Parathyroid adenoma (tissue), 2 donors: ENCODE results near the gene SPATA33.
A peak's percentile ranks its signal among the peaks of the same experiment; 100 is the strongest.

Experiments
- H2AFZ ChIP-seq: fragments of 300-600 bp; sonication (generic); one replicate; pipeline ENCODE4 v1.7.0; 2017; ENCODE audit warnings: antibody characterized with exemption, mild to moderate bottlenecking
- H3K27ac ChIP-seq: fragments of 300-600 bp; sonication (generic); one replicate; pipeline ENCODE4 v1.7.0; 2017
- H3K27me3 ChIP-seq: fragments of 300-600 bp; sonication (generic); one replicate; pipeline ENCODE4 v1.7.0; 2017; ENCODE audit warnings: low read length; ENCODE audit not compliant: control insufficient read depth, insufficient read depth
- H3K36me3 ChIP-seq: fragments of 300-600 bp; sonication (generic); one replicate; pipeline ENCODE4 v1.7.0; 2017; ENCODE audit warnings: low read length; ENCODE audit not compliant: control insufficient read depth, insufficient read depth
- H3K4me1 ChIP-seq: fragments of 300-600 bp; sonication (generic); one replicate; pipeline ENCODE4 v1.7.0; 2017; ENCODE audit warnings: control low read depth
- H3K4me2 ChIP-seq: fragments of 300-600 bp; sonication (generic); one replicate; pipeline ENCODE4 v1.7.0; 2017; ENCODE audit warnings: low read length
- H3K4me3 ChIP-seq: fragments of 300-600 bp; sonication (generic); one replicate; pipeline ENCODE4 v1.7.0; 2017; ENCODE audit warnings: low read depth, low read length
- H3K79me2 ChIP-seq: fragments of 300-600 bp; sonication (generic); one replicate; pipeline ENCODE4 v1.7.0; 2017; ENCODE audit warnings: control low read depth
- H3K9ac ChIP-seq: fragments of 300-600 bp; sonication (generic); one replicate; pipeline ENCODE4 v1.7.0; 2017; ENCODE audit warnings: mild to moderate bottlenecking
- H3K9me3 ChIP-seq: fragments of 300-600 bp; sonication (generic); one replicate; pipeline ENCODE4 v1.7.0; 2017; ENCODE audit warnings: low read length; ENCODE audit not compliant: control insufficient read depth
- TF ChIP-seq, protein P1 (sequence below): fragments of 300-600 bp; sonication (generic); IDR thresholded peaks from one replicate; pipeline ENCODE4 v1.7.0; 2017; ENCODE audit warnings: antibody characterized with exemption, mild to moderate bottlenecking
- donor health status: primary hyperparathyroidism.

Gene SPATA33

GRCh38 chr16:89638455-89638854 lies 19.2 kb upstream of the SPATA33 start:
- Histone ChIP-seq H3K4me1 (peaks cover 5% of the 10 kb centered on the region), H3K79me2 (peaks cover 3% of the 10 kb centered on the region), H3K27ac (no peak overlapping the region), H3K9ac (no peak overlapping the region), H2AFZ (no peak overlapping the region), H3K4me3 (no peak overlapping the region), H3K27me3 (no peaks in the 10 kb centered on the region), H3K4me2 (no peak overlapping the region), H3K36me3 (no peaks in the 10 kb centered on the region), H3K9me3 (no peaks in the 10 kb centered on the region)
- TF ChIP-seq, protein P1, sequence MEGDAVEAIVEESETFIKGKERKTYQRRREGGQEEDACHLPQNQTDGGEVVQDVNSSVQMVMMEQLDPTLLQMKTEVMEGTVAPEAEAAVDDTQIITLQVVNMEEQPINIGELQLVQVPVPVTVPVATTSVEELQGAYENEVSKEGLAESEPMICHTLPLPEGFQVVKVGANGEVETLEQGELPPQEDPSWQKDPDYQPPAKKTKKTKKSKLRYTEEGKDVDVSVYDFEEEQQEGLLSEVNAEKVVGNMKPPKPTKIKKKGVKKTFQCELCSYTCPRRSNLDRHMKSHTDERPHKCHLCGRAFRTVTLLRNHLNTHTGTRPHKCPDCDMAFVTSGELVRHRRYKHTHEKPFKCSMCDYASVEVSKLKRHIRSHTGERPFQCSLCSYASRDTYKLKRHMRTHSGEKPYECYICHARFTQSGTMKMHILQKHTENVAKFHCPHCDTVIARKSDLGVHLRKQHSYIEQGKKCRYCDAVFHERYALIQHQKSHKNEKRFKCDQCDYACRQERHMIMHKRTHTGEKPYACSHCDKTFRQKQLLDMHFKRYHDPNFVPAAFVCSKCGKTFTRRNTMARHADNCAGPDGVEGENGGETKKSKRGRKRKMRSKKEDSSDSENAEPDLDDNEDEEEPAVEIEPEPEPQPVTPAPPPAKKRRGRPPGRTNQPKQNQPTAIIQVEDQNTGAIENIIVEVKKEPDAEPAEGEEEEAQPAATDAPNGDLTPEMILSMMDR = no peak

GRCh38 chr16:89639385-89639784 lies 18.3 kb upstream of the SPATA33 start:
- Histone ChIP-seq H3K4me3 (no peak overlapping the region), H3K79me2 (peaks cover 3% of the 10 kb centered on the region), H3K36me3 (no peaks in the 10 kb centered on the region), H3K9ac (no peak overlapping the region), H3K27me3 (no peaks in the 10 kb centered on the region), H2AFZ (no peak overlapping the region), H3K4me1 (peaks cover 5% of the 10 kb centered on the region), H3K9me3 (no peaks in the 10 kb centered on the region), H3K4me2 (no peak overlapping the region), H3K27ac (no peak overlapping the region)
- TF ChIP-seq, protein P1 = no peak

DNA sequence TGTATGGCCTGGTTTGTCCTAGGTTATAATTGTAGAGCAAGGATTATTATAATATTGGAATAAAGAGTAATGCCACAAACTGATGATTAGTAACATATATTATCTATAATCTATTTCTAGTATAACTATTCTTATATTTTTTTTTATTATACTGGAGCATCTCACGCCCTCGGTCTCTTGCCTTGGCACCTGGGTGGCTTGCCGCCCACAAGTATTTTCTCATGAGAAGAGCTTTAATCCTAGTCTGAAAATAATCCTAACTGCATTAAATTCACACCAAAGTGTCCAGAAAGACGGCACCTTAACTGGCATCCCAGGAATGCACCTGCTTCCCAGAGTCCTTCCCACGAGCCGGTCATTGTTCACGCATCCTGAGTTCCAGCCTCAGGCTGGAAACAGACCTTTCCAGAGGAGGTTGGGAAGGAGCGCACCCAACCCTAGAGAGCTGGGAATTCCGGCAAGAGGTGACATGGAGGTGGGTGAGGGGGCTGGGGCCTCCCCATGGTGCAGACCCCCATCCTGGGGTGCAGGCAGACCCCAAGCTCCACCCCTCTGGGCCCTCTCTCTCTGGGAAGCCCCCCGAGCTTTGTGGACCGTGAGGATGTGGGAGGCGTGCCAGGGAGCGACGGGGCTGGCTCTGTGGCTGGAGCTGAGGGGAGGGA lies 16.0 kb upstream of the SPATA33 start:
- H3K79me2 ChIP-seq = peaks cover 3% of the 10 kb centered on the region
- no peaks in the 10 kb centered on the region for H3K27me3 ChIP-seq
- H3K9me3 ChIP-seq = no peaks in the 10 kb centered on the region
- no peak overlapping the region for H3K27ac ChIP-seq
- no peak overlapping the region for H3K9ac ChIP-seq
- no peak overlapping the region for H3K4me3 ChIP-seq
- no peaks in the 10 kb centered on the region for H3K36me3 ChIP-seq
- H3K4me1 ChIP-seq = peaks cover 5% of the 10 kb centered on the region
- TF ChIP-seq, protein P1 = no peak
- no peak overlapping the region for H3K4me2 ChIP-seq
- peak overlapping the region; percentile 47 for H2AFZ ChIP-seq

DNA sequence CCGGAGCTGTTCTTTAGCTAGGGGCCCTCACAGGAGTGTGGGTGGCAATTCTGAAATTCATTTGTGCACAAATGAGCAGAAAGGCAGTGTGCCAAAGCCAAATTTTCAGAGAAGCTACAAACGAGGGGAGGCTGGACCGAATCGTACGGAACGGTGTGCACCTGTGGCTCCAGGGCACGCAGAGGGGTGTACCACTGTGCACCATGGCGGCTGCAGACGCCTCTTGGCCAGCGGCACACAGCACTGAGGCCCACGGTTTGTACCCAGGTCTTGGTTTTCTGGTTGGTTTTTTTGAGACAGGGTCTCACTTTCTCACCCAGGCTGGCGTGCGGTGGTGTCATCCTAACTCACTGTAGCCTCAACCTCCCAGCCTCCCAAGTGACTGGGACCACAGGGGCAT lies 15.1 kb upstream of the SPATA33 start:
- TF ChIP-seq, protein P1 = no peak
- no peaks in the 10 kb centered on the region for H3K36me3 ChIP-seq
- H3K79me2 ChIP-seq = peaks cover 3% of the 10 kb centered on the region
- no peak overlapping the region for H2AFZ ChIP-seq
- no peak overlapping the region for H3K4me2 ChIP-seq
- H3K27me3 ChIP-seq = no peaks in the 10 kb centered on the region
- no peak overlapping the region for H3K4me3 ChIP-seq
- H3K4me1 ChIP-seq = peaks cover 5% of the 10 kb centered on the region
- H3K9ac ChIP-seq = no peak overlapping the region
- no peak overlapping the region for H3K27ac ChIP-seq
- no peaks in the 10 kb centered on the region for H3K9me3 ChIP-seq

GRCh38 chr16:89643769-89644300 lies 13.8 kb upstream of the SPATA33 start:
- H3K4me1 ChIP-seq = peaks cover 5% of the 10 kb centered on the region
- H3K9ac ChIP-seq = no peak overlapping the region
- TF ChIP-seq, protein P1 = no peak
- no peak overlapping the region for H3K4me3 ChIP-seq
- no peaks in the 10 kb centered on the region for H3K36me3 ChIP-seq
- H2AFZ ChIP-seq = no peak overlapping the region
- no peaks in the 10 kb centered on the region for H3K27me3 ChIP-seq
- no peaks in the 10 kb centered on the region for H3K9me3 ChIP-seq
- no peak overlapping the region for H3K27ac ChIP-seq
- H3K4me2 ChIP-seq = no peak overlapping the region
- H3K79me2 ChIP-seq = peaks cover 3% of the 10 kb centered on the region
